ENCODE data around the gene RAP1GAP2.

The RAP1GAP2 gene

GRCh38 chr17:2854143-2855055 is 58.2 kb downstream of the RAP1GAP2 start:
- peak; percentile 7 for DNase-seq

- no peak for DNase-seq
Measured at GRCh38 chr17:2855063-2855600, 58.9 kb downstream of the RAP1GAP2 start.

- no peak for DNase-seq
Measured at GRCh38 chr17:2856727-2857126, 60.5 kb downstream of the RAP1GAP2 start.

- no peak for DNase-seq
Measured at GRCh38 chr17:2860045-2860444, 63.8 kb downstream of the RAP1GAP2 start.

- DNase-seq: no peak
Measured at GRCh38 chr17:2860883-2861282, 64.6 kb downstream of the RAP1GAP2 start.

- no peak for DNase-seq
Measured at GRCh38 chr17:2862197-2862596, 66.0 kb downstream of the RAP1GAP2 start.

- DNase-seq: no peak
Measured at GRCh38 chr17:2863204-2863603, 67.0 kb downstream of the RAP1GAP2 start.

GRCh38 chr17:2865228-2865627 is 69.0 kb downstream of the RAP1GAP2 start:
- no peak for DNase-seq

- DNase-seq: no peak
Measured at GRCh38 chr17:2867441-2868424, 71.5 kb downstream of the RAP1GAP2 start.

GRCh38 chr17:2869604-2870003 is 73.4 kb downstream of the RAP1GAP2 start:
- DNase-seq: no peak

GRCh38 chr17:2871205-2871604 is 75.0 kb downstream of the RAP1GAP2 start:
- DNase-seq: no peak

GRCh38 chr17:2871720-2872119 is 75.5 kb downstream of the RAP1GAP2 start:
- DNase-seq: no peak

- DNase-seq: no peak
Measured at GRCh38 chr17:2872282-2872681, 76.0 kb downstream of the RAP1GAP2 start.

GRCh38 chr17:2874189-2874686 is 78.0 kb downstream of the RAP1GAP2 start:
- DNase-seq: no peak

GRCh38 chr17:2875608-2876007 is 79.4 kb downstream of the RAP1GAP2 start:
- DNase-seq: no peak

- DNase-seq: no peak
Measured at GRCh38 chr17:2876467-2876866, 80.2 kb downstream of the RAP1GAP2 start.

- DNase-seq: no peak
Measured at GRCh38 chr17:2878751-2879254, 82.6 kb downstream of the RAP1GAP2 start.

- no peak for DNase-seq
Measured at GRCh38 chr17:2880050-2880449, 83.8 kb downstream of the RAP1GAP2 start.

- DNase-seq: no peak
Measured at GRCh38 chr17:2881295-2881694, 85.1 kb downstream of the RAP1GAP2 start.

GRCh38 chr17:2883544-2884213 is 87.4 kb downstream of the RAP1GAP2 start:
- peak; percentile 72 for DNase-seq

GRCh38 chr17:2885733-2886132 is 89.5 kb downstream of the RAP1GAP2 start:
- DNase-seq: no peak

- DNase-seq: no peak
Measured at GRCh38 chr17:2888326-2888725, 92.1 kb downstream of the RAP1GAP2 start.

Data from NCI-H1436 (cell line).